ENCODE data around the gene GNA14.

GRCh38 chr9:77450085-77450475, 198.0 kb downstream of the GNA14 start:
- TF ChIP-seq CTCF (IDR thresholded peaks at IDR 0.05; ENCODE audit: extremely low read depth in 1 of 2, insufficient read depth in 1 of 2, low read depth in 1 of 2, low read length in 2 of 2) (no peak), POLR2A (IDR thresholded peaks at IDR 0.05; ENCODE audit: low read depth, low read length) (no peak), POLR2AphosphoS5 (IDR thresholded peaks at IDR 0.05; ENCODE audit: insufficient read depth, low read depth, low read length) (no peak), EZH2 (IDR thresholded peaks at IDR 0.05; ENCODE audit: borderline replicate concordance, low read depth, low read length, severe bottlenecking) (no peak), MYC (IDR thresholded peaks at IDR 0.05; ENCODE audit: low read depth, low read length) (no peak), FOS (IDR thresholded peaks at IDR 0.05; ENCODE audit: borderline replicate concordance, insufficient read depth, low read length) (no peak)
